GM12891 (cell line): Measurements from ENCODE around the gene NETO2.
"Not testable (repeated sequence)": the region's sequence is repeated elsewhere in the genome, so short reads cannot be mapped to it uniquely, and the experiment has no call there.

Source experiments
- DNase-seq: peaks from one replicate; pipeline ENCODE4 v3.0.0; 2011; ENCODE audit warnings: low spot score; ENCODE audit not compliant: insufficient read length
- FAIRE-seq: peaks from 2 replicates; lab custom pipeline; 2011; peaks lifted over from hg19 to GRCh38; lab: Jason Lieb, UNC
- PAX5 ChIP-seq: IDR thresholded peaks from 2 replicates; pipeline ENCODE4 v1.6.1; 2011; ENCODE audit warnings: low read length, moderate library complexity, mild to moderate bottlenecking; ENCODE audit not compliant: insufficient read depth, severe bottlenecking
- POLR2A ChIP-seq: IDR thresholded peaks from 2 replicates; pipeline ENCODE4 v1.6.1; 2011; ENCODE audit warnings: low read depth, low read length, control low read depth
- POLR2AphosphoS5 ChIP-seq: IDR thresholded peaks from 2 replicates; pipeline ENCODE4 v1.6.1; 2011; ENCODE audit warnings: low read depth, low read length, control low read depth
- POU2F2 ChIP-seq: IDR thresholded peaks from 2 replicates; pipeline ENCODE4 v1.6.1; 2011; ENCODE audit warnings: low read depth, mild to moderate bottlenecking, control low read depth, low read length, moderate library complexity
- SPI1 ChIP-seq: IDR thresholded peaks from 2 replicates; pipeline ENCODE4 v1.6.1; 2011; ENCODE audit warnings: low read depth, low read length, control low read depth
- TAF1 ChIP-seq: IDR thresholded peaks from 2 replicates; pipeline ENCODE4 v1.6.1; 2011; ENCODE audit warnings: low read depth, low read length, control low read depth

The NETO2 gene

GRCh38 chr16:47056688-47057629 lies 86.8 kb downstream of the NETO2 start:
- FAIRE-seq (peak; percentile 79), DNase-seq (no peak)
- TF ChIP-seq POU2F2 (no peak), PAX5 (no peak), POLR2A (no peak), SPI1 (no peak), POLR2AphosphoS5 (no peak), TAF1 (no peak)

DNA sequence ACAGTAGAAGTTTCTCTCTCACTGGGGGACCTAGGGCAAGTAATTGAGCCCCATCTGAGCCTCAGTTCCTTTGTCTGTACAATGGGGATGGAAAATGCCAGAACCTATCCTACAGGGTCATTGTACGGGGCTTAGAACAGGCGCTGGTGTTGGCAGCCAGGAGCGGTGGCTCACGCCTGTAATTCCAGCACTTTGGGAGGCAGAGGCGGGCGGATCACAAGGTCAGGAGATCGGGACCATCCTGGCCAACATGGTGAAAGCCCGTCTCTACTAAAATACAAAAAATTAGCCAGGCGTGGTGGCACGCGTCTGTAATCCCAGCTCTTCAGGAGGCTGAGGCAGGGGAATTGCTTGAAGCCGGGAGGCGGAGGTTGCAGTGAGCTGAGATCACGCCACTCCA lies 87.7 kb downstream of the NETO2 start:
- DNase-seq, FAIRE-seq: not testable (repeated sequence)

DNA sequence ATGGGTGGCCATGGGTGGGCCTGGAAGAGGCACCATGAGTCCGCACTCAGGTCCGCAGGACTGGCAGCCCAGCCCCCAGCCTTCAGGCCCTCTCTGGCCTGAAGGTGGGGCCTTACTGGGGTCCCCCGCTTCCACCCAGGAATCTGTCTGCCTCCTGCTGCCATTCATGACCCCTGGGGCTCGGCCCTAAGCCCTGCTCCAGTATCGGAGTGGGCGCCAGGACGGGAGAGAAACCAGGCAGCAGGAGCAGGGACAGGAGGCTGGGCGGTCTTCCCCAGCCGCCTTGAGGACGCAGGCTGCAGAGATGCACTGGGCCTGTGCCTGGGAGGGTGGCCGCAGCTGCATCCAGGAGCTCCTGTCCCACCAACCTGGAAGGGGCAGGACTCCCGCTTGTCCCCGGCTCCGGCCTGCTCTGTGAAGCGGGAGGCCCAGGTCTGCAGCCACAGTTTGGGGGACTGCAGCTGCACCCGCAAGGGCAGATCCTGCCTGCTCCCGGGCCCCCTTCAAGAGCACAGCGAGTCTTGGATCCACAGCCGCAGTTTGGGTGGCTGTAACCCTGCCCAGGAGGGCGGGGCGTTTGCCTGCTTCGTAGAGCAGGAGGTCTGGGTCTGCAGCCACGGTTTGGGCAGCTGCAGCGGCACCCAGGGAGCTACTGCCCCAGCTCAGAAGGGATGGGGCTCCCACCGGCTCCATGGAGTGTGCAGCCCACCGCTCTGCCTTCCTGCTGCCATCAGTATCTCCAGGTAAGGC lies 88.4 kb downstream of the NETO2 start:
- no peak for FAIRE-seq
- no peak for DNase-seq
- TF ChIP-seq POLR2AphosphoS5 (no peak), SPI1 (no peak), POU2F2 (no peak), PAX5 (no peak), TAF1 (no peak), POLR2A (no peak)

- TF ChIP-seq POLR2A (no peak), SPI1 (no peak), PAX5 (no peak), TAF1 (no peak), POLR2AphosphoS5 (no peak), POU2F2 (no peak)
- FAIRE-seq (no peak), DNase-seq (no peak)
Observed at GRCh38 chr16:47054306-47054705, 89.4 kb downstream of the NETO2 start.

- FAIRE-seq (no peak), DNase-seq (no peak)
- TF ChIP-seq POLR2A (no peak), POU2F2 (no peak), POLR2AphosphoS5 (no peak), PAX5 (no peak), TAF1 (no peak), SPI1 (no peak)
Observed at GRCh38 chr16:47053895-47054294, 89.8 kb downstream of the NETO2 start.

DNA sequence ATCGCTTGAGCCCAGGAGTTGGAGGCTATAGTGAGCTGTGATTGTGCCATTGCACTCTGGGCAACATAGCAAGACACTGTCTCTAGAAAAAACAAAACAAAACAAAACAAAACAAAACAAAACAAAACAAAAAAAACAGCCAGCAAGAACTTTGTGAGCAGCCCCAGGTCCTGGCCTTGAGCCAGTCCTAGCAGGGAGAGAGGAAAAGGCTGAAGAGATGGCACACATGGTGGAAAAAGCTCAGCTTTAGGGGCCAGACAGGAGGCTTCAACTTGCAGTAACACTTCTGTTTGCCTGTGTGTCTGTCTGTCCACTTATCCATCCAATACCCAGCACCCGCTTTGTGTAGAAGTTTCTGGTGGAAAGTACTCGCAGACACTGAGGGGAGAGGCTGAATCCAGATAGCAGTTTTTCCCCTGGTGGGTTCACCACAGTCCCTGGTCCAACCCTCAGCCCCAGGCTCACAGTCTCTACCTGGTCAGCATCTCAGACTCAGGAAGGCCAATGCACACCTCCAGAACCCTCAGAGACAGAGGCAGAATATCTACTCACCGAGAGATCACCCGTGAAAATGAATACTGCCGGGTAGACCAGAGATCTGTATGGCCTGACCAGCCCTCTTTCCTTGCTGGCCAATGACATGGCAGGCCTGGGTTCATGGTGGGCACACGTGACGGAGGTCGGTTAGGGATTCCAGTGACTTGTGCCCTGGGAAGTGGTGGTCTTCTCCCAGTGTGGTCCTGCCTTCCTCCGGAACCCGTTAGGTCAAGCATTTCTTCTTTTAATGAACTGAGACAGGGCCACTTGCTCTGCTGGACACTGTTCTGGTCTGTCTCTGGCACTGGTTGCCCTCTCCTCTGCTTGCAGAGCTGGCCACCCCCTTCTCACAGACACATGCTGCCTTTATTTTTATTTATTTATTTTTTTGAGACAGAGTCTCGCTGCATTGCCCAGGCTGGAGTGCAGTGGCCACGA lies 90.8 kb downstream of the NETO2 start:
- no peak for FAIRE-seq
- no peak for DNase-seq
- TF ChIP-seq PAX5 (no peak), TAF1 (no peak), POLR2A (no peak), POU2F2 (no peak), POLR2AphosphoS5 (no peak), SPI1 (no peak)

DNA sequence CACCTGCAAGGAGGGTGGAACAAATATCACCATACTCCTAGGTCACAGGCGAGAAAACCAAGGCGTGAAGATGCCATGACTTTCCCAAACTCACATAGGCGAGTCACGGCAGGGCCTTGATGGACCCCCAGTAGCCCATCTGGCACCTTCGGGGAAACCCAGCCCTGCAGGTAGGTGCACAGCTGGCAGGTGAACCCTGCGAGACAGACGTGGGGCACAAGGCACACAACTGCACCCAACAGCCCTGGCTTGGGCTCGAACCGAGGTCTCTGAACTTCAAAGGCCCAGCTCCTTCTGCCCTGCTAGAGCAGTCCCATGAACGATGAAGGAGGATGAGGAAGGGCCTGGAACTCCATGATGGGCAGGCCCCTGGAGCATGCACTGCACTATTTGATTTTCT lies 92.7 kb downstream of the NETO2 start:
- DNase-seq (no peak), FAIRE-seq (no peak)
- no peak for TF ChIP-seq POU2F2
- TF ChIP-seq POLR2AphosphoS5, result no peak
- TF ChIP-seq POLR2A, result no peak
- TF ChIP-seq PAX5, result no peak
- TF ChIP-seq TAF1, result no peak
- no peak for TF ChIP-seq SPI1

DNA sequence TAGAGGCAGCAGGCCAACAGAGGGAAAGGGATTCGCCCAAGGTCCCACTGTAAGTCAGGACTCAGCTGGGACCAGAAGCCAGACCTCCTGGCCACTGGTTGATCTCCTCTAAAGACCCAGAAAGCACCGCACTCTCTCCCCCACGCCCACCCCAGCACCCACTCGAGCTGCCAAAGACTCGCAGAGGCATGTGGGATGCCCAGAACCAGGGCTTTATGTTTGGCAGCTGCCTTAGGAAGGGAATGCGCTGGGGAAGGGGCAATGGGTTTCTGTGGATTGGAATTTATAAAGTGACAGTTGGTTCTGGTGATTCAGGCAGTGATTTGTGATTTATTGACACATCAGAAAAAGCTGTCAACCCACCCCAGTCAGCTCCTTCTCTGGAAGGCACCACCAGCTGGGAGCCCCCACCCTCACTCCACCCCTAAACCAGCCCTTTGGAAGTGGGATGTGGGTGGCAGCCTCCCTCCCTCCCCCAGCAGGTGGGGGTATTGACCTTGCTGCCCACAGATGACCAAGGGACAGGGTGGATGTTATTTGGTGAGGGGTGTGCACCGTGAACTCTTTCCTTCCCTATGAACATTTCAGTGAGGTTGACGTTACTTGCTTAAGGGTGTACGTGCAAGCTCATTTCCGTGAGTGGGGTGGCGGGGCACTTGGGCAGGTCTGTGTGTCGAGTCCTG lies 93.7 kb downstream of the NETO2 start:
- TF ChIP-seq POLR2AphosphoS5 (no peak), POLR2A (no peak)
- FAIRE-seq (no peak), DNase-seq (no peak)
